Urinary bladder (tissue), 4 donors: ENCODE measurements around the gene PRRC2B. TPM values are rescaled to one million over a fixed set of nuclear protein-coding genes. Genes with fewer than 3 reads are reported as not detected.

Experiments used
- DNase-seq: peaks from one replicate; pipeline ENCODE4 v3.0.0-alpha.2; 2015; ENCODE audit errors: extremely low spot score
- H3K27ac ChIP-seq: one replicate; pipeline ENCODE4 v1.5.1; 2013; ENCODE audit warnings: low read depth, mild to moderate bottlenecking, moderate library complexity
- H3K36me3 ChIP-seq: one replicate; pipeline ENCODE4 v1.6.1; 2013; ENCODE audit warnings: mild to moderate bottlenecking, moderate library complexity; ENCODE audit not compliant: insufficient read depth
- H3K4me1 ChIP-seq: one replicate; pipeline ENCODE4 v1.6.1; 2013; ENCODE audit warnings: mild to moderate bottlenecking, moderate library complexity; ENCODE audit not compliant: insufficient read depth
- H3K4me3 ChIP-seq: one replicate; pipeline ENCODE4 v1.5.1; 2013; ENCODE audit warnings: low read depth, low read length
- WGBS: extraction: QIAGEN DNeasy Blood & Tissue Kit; methylation state at CpG from one replicate; pipeline ENCODE4 v1.1.7; 2013; 5-methylcytosine and 5-hydroxymethylcytosine counted together
- polyA plus RNA-seq: library from polyadenylated mRNA; stranded (reverse); fragments of 200-250 nt; gene quantifications from one replicate; pipeline ENCODE4 v1.2.3, GENCODE V29; 2013
- total RNA-seq: library from RNA; depleted of rRNA; stranded (reverse); fragments of >200 nt; gene quantifications from one replicate; pipeline ENCODE4 v1.2.3, GENCODE V29; 2014
- donor health status: healthy with polysubstance abuse.
- donor health status: healthy.

The PRRC2B gene
- total and polyA plus RNA-seq, 2 donors = 78.7 to 82.3 TPM

DNA sequence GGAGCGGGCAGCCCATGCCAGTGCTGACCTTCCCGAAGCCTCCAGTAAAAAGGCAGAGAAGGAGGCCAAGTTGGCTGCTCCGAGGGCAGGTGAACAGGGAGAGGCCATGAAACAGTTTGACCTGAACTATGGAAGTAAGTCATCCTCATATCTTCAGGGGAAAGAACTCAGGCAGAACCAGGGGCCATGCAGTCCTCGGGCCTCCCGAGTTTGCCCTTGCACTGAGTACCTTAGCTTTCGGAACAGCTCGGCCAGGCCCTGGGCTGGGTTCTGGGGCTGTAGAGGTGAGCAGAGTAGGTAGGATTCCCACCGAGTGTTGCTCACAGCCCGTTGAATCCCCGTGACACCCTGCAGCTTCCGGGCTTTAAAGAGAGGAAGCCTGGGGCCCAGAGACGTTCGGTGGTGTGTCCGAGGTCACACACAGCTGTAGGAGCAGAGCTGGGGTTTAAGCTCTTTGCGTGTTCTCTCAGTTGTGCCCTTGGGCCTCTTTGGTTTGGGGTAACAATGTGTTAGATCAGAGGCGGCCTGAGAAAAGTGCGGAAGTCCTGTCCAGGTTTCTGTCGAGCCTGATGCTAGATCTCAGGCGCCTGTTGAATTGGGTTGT, 84.0 kb downstream of the PRRC2B start:
- 90% methylated on average over 19 of the region's 19 CpGs for WGBS
- DNase-seq = no peak

GRCh38 chr9:131478421-131478868, 84.6 kb downstream of the PRRC2B start:
- Histone ChIP-seq H3K27ac (no peak overlapping the region), H3K4me1 (no peaks in the 10 kb centered on the region), H3K36me3 (peaks cover 19% of the 10 kb centered on the region), H3K4me3 (no peak overlapping the region)
- no peak for DNase-seq
- WGBS = 50% methylated on average over 12 of the region's 12 CpGs

More for the DNA sequence above, 84.0 kb downstream of the PRRC2B start:
- Histone ChIP-seq H3K27ac (no peak overlapping the region), H3K36me3 (peaks cover 18% of the 10 kb centered on the region), H3K4me1 (no peaks in the 10 kb centered on the region), H3K4me3 (no peak overlapping the region)

- DNase-seq = no peak
- no peaks in the 10 kb centered on the region for H3K4me1 ChIP-seq
- 91% methylated on average over 10 of the region's 10 CpGs for WGBS
- no peak overlapping the region for H3K4me3 ChIP-seq
- H3K36me3 ChIP-seq = peaks cover 19% of the 10 kb centered on the region
- H3K27ac ChIP-seq = no peak overlapping the region
Observed at GRCh38 chr9:131478911-131479310, 85.0 kb downstream of the PRRC2B start.

DNA sequence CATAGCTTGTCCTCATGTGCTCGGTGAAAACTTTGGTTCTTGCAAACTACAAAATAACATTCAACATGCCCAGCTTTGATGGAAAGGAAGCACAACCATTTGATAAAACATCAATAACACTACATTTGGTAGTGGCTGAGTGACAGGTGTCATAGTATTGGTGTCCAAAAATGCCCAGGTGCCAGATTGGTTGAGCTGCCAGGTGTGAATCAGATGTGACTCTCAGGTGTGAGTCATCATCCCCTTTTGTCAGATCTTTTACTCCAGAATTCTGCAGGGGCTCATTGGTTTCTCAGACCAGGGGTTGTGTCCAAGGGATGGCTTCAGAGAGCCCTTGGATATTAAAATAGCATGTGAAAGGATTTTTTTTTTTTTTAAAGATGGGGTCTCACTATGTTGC, 86.4 kb downstream of the PRRC2B start:
- H3K4me1 ChIP-seq = no peaks in the 10 kb centered on the region
- no peak overlapping the region for H3K27ac ChIP-seq
- WGBS = 92% methylated on average over 1 of the region's 1 CpG
- peaks cover 17% of the 10 kb centered on the region for H3K36me3 ChIP-seq
- no peak overlapping the region for H3K4me3 ChIP-seq
- no peak for DNase-seq

DNA sequence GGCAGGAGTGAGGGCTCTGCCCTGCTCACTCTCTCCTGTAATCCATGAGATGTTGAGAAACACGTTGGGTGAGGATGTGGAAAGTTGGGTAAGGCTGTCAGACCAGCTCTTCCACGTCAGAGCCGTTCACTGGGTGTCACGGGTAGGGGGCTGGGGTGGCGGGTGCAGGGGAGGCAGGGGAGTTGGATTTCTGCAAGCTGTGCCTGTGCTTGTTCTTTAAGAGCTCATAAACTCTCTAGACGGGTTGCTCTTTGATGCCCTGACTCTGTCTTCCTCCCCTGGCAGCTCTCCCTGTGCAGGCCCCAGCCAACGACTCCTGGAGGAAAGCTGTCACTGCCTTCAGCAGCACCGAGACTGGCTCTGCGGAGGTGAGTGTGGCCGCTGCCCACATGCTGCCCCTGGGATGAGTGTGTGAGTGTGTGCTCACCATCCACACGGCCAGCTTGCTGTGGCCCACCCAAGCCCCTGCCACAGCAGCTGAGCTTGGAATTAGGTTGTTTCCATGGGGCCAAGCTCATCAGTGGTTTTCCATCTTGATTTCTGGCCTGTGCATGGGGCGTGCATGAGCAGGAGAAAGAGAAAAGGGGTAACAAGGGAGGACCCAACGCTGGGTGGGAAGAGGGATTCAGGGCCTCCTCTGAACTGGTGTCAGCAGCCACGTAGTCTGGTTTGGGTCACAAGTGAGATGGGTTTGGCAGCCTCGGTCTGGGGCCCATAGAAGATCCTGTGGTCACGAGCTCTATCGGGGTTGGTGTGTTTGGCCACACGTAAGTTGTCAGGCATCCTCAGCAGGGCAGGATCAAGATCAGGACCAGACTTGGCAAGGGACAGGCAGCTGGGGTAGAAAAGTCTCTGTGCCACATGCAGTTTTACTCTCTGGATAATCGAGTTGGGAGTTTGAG, 87.8 kb downstream of the PRRC2B start:
- Histone ChIP-seq H3K4me3 (no peak overlapping the region), H3K27ac (no peak overlapping the region), H3K4me1 (no peaks in the 10 kb centered on the region), H3K36me3 (peaks cover 12% of the 10 kb centered on the region)
- WGBS = 77% methylated on average over 19 of the region's 19 CpGs
- peak; percentile 78 for DNase-seq

- DNase-seq = no peak
- Histone ChIP-seq H3K27ac (no peak overlapping the region), H3K4me1 (no peaks in the 10 kb centered on the region), H3K36me3 (peaks cover 16% of the 10 kb centered on the region), H3K4me3 (no peak overlapping the region)
- 85% methylated on average over 24 of the region's 24 CpGs for WGBS
Observed at GRCh38 chr9:131482343-131483006, 88.6 kb downstream of the PRRC2B start.

DNA sequence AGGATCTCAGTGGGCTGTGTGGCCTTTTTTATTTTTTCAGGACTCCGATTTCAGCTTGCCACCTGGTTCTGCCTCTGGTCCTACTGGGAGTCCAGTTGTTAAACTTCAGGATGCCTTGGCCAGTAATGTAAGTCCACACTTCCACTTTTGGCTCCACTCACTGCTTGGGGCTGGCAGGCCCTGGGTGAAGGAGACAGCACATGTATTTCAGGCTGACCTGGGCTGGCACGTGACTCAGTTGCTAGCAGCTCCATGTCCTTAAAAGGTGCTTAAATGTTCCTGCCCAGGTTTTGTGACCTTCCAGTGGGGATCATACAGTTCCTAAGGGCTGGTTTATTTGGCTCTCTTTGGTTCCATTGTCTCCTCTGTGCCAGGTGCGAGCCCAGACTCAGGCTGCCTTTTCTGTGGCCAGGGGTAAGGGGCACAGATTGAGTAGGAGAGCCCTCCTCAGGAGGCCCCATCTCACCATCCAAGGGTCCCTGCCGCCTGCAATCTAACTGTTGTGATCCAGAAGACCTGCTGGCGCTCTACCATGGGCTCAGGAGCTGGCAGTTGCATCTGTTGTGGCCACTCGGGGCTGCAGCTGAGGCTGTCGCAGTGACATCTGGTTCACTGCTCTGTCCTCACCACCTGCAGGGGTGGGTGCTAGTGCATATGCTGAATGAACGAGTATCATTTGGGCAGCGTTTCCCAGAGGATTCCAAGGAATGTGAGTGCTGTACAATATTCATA, 89.6 kb downstream of the PRRC2B start:
- Histone ChIP-seq H3K4me1 (no peaks in the 10 kb centered on the region), H3K36me3 (peaks cover 16% of the 10 kb centered on the region), H3K27ac (no peak overlapping the region), H3K4me3 (no peak overlapping the region)
- 83% methylated on average over 9 of the region's 9 CpGs for WGBS
- DNase-seq = no peak

DNA sequence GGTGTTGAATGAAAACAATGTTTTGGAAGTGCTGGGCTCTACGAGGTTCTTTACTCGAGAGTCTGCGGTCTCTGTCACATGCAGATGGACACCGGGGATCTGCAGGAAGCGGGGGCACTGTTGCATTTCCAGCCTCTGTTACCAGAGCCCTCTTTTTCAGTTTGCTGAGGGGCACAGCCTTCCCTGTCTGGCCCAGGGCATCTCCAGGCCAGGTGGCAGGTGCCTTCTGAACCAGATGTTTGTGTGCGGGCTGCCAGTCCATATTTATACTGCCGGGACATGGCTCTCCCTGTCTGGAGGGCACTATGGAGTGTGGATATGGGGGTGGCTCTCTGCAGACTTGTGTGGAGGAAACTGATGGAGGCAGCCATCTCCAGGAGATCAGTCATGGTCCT, 90.2 kb downstream of the PRRC2B start:
- Histone ChIP-seq H3K4me3 (no peak overlapping the region), H3K4me1 (no peaks in the 10 kb centered on the region), H3K27ac (no peak overlapping the region), H3K36me3 (peaks cover 16% of the 10 kb centered on the region)
- 92% methylated on average over 7 of the region's 7 CpGs for WGBS
- DNase-seq = no peak

DNA sequence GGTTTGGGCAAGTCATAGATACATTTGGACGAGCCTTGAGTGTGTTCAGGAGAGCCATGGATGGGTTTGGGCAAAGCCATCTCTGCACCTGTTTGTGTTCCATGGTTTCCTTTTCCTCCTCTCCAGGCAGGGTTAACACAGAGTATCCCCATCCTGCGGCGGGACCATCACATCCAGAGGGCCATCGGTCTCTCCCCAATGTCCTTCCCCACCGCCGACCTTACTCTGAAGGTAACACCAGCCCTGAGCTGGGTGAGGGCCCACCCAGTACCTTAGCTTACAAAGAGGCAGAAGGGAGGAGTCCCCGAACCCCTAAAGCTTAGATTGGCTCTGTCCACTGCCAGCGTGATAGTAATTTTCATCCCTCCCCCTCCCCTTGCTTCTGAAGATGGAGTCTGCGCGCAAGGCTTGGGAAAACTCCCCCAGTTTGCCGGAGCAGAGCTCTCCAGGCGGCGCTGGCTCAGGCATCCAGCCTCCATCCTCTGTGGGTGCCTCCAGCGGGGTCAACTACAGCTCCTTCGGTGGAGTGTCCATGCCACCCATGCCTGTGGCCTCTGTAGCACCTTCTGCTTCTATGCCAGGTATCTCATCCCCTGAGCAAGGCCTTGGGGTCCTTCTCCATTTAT, 90.8 kb downstream of the PRRC2B start:
- Histone ChIP-seq H3K4me1 (no peaks in the 10 kb centered on the region), H3K36me3 (peaks cover 15% of the 10 kb centered on the region), H3K4me3 (no peak overlapping the region), H3K27ac (no peak overlapping the region)
- DNase-seq = no peak
- 93% methylated on average over 15 of the region's 15 CpGs for WGBS

DNA sequence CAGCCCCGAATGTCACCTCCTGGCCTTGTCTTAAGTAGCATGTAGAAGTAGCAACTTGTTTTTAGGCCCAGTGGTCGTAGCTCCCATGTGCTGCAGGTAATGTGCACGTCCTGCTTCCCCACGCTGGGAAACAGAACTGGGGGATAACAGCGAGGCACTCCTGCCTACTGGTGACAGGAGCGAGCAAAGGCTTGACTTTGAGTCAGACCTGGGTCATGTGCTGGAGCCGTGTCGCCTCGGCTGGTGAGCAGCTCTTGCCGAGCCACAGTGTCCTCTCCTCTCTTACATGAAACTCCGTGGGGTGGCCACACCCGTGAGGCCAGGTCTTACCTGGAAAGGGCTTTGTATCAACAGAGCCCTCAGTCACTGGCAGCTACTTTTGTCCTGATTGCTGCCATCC, 91.3 kb downstream of the PRRC2B start:
- WGBS = 91% methylated on average over 12 of the region's 12 CpGs
- Histone ChIP-seq H3K36me3 (peaks cover 18% of the 10 kb centered on the region), H3K4me3 (no peak overlapping the region), H3K4me1 (no peaks in the 10 kb centered on the region), H3K27ac (no peak overlapping the region)
- DNase-seq = no peak

DNA sequence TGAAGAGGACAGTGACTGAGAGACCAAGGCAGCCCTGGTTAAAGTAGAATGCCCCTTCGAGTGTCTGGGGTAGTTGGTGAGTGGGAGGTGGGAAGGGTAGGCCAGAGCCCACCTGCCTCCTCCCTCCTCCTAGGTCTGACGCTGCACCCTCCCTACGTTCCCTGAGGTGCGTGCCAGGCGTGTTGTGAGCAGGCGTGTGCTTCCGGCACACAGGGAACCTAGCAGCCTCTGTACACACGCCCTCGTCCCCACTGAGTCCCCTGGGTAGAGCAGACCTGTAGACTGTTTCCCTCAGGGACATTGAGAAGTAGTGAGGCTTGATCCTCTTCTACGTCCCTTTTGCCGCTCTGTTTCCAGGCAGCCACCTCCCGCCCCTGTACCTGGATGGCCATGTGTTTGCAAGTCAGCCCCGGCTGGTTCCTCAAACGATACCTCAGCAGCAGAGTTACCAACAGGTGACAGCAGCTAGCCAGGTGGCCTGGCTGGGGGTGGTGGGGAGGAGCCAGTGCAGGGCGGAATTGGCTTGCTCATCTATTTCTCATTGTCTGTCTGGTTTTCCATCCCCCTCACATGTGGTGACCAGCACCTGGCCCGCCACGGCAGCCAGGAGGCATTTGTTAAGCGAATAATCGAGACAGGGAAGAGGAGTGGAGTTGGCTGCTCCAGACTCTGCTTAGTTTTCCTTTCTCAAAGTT, 92.0 kb downstream of the PRRC2B start:
- H3K36me3 ChIP-seq = peaks cover 19% of the 10 kb centered on the region
- no peak overlapping the region for H3K27ac ChIP-seq
- 88% methylated on average over 19 of the region's 19 CpGs for WGBS
- no peak overlapping the region for H3K4me3 ChIP-seq
- no peak for DNase-seq
- H3K4me1 ChIP-seq = no peaks in the 10 kb centered on the region

DNA sequence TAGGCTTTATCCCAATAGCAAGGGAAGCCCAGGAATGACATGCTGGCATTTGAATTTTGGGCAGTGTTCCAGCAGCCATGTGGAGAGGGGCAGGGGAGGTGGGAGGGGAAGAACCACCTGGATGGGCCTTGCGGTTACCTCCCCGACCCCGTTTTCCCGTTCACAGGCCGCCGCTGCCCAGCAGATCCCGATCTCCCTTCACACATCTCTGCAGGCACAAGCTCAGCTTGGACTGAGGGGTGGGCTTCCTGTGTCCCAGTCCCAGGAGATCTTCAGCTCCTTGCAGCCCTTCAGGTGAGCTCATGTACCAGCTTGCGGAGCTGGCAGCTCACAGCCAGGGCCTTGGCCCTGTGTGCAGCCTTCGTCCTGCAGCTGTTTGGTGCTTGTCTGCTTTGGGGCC, 93.1 kb downstream of the PRRC2B start:
- 88% methylated on average over 9 of the region's 9 CpGs for WGBS
- Histone ChIP-seq H3K36me3 (peaks cover 19% of the 10 kb centered on the region), H3K4me1 (no peaks in the 10 kb centered on the region), H3K27ac (no peak overlapping the region), H3K4me3 (no peak overlapping the region)
- DNase-seq = no peak
